ENCODE data around the gene COQ8A. TPM values are rescaled to one million over a fixed set of nuclear protein-coding genes. Genes with fewer than 3 reads are reported as not detected.

COQ8A gene
- total and polyA plus RNA-seq, 2 experiments from 2014 or later, result 25.2 to 37.4 TPM

DNA sequence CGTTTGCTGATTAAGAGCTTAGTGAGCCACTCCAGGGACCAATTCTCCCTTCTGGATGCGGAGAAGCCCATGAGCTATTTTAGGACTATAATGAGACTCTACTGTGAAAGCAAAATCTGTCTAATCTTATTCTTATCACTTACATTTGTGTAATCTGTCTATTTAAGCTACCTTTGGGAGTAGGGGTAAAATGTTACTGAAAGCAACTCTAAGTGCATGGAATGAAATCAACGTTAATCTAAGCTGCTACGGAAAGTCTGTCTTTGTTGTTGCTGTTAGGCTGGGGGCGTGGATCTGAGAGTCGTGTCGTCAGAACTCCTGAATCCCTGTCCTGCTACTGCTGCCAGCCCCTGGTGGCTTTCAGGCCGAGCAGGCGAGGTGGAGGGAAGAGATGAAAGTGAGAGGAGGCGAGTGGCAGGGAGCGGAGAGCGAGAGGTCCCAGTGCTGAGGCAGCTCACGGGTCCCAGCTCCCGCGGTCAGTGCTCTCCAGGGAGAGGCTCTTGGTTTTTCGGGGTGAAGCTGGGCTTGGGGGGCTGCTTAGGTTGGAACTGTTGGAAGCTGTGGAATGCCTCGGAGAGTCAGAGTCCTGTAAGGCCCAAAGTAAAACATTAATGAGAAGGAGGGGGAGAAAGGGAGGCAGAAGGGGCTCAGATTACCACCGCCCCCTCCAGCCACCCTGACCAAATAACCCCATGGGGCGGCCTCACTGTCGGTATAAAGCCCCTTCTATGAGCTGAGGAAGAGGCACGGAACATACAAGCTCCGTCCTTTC lies 53.9 kb downstream of the COQ8A start (continued):
- TF ChIP-seq, protein P1, sequence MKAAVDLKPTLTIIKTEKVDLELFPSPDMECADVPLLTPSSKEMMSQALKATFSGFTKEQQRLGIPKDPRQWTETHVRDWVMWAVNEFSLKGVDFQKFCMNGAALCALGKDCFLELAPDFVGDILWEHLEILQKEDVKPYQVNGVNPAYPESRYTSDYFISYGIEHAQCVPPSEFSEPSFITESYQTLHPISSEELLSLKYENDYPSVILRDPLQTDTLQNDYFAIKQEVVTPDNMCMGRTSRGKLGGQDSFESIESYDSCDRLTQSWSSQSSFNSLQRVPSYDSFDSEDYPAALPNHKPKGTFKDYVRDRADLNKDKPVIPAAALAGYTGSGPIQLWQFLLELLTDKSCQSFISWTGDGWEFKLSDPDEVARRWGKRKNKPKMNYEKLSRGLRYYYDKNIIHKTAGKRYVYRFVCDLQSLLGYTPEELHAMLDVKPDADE (IDR thresholded peaks at IDR 0.05), result no peak
- no peak for TF ChIP-seq ZNF114 (CRISPR knock-in tag; IDR thresholded peaks at IDR 0.05)

DNA sequence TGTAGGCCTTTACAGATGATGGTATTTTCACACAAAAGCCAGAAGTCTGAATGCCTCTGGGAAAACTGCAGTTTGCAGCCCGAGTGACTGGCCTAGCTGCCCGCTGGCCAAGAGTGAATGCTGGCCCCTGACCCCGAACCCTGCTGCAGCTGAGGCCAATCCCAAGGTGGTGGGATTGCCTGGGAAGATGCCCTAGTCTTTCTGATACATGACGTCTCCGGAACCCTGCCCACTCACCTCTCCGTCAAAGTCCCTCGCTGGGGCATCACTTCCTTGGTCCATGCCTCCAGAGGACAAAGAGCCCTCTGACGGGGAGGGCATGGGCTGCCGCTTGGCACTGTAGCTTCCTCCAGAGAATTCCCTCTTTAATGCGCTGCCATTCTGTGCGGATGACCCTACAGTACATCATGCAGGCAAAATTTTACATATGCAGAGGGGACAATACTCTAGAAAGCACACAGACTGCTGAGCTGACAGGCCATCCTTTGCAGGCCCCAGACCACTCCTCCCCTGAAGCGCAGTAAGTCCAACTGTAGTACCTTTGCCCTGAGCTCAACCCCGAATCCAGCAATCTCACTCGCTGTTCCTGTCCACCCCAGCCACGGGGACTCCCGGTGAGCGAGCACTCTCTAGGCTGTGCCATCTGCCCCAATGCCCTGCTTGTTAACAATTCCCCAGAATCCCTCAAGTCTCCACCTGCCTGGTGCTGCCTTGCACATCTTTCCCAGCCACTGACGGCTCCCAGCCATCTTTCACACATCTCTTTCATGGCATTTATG lies 54.7 kb downstream of the COQ8A start:
- Histone ChIP-seq H3K4me3 (no peak overlapping the region), H3K4me2 (0 out of 2 replicates have a peak overlapping the region, but pooled peaks have one; percentile 26), H3K79me2 (replicated peaks; ENCODE audit: insufficient read depth) (no peaks in the 10 kb centered on the region), H4K20me1 (replicated peaks; ENCODE audit: insufficient read depth) (no peaks in the 10 kb centered on the region), H3K9me2 (ENCODE audit: insufficient read depth) (no peaks in the 10 kb centered on the region), H2AFZ (no peak overlapping the region), H3K27me3 (ENCODE audit: insufficient read depth) (no peaks in the 10 kb centered on the region), H3F3A (replicated peaks; ENCODE audit: low read depth) (no peaks in the 10 kb centered on the region), H3K36me3 (ENCODE audit: insufficient read depth) (no peaks in the 10 kb centered on the region; the same call in 1 of the 2 replicates), H3K27ac (ENCODE audit: low read depth) (0 out of 2 replicates have a peak overlapping the region, but pooled peaks have one; percentile 41), H3K4me1 (ENCODE audit: insufficient read depth) (no peaks in the 10 kb centered on the region; the same call in 1 of the 2 replicates)
- Mint-ChIP-seq H3K9me3 (no peaks in the 10 kb centered on the region; the same call in 2 of the 3 replicates), H3K4me3 (no peak overlapping the region; the same call in 2 of the 3 replicates), H3K4me1 (peaks cover 38% of the 10 kb centered on the region), H3K36me3 (ENCODE audit: low read depth) (peaks cover 19% of the 10 kb centered on the region; the same call in 2 of the 3 replicates), H3K27ac (no peak overlapping the region; the same call in 1 of the 2 replicates), H3K27me3 (ENCODE audit: insufficient read depth, low read depth, poor library complexity) (peaks cover 6% of the 10 kb centered on the region)
- ATAC-seq, result peak; percentile 14
- DNase-seq (ENCODE audit: low spot score), result no peak
- TF ChIP-seq JUNB (IDR thresholded peaks at IDR 0.05; ENCODE audit: unreplicated experiment), result no peak
- no peak for TF ChIP-seq NANOG (IDR thresholded peaks at IDR 0.05; ENCODE audit: borderline replicate concordance)
- no peak for TF ChIP-seq EZH2phosphoT487 (IDR thresholded peaks at IDR 0.05; ENCODE audit: unreplicated experiment)
- no peak for TF ChIP-seq POLR2AphosphoS5 (IDR thresholded peaks at IDR 0.05; ENCODE audit: low read depth)
- TF ChIP-seq, protein P2, sequence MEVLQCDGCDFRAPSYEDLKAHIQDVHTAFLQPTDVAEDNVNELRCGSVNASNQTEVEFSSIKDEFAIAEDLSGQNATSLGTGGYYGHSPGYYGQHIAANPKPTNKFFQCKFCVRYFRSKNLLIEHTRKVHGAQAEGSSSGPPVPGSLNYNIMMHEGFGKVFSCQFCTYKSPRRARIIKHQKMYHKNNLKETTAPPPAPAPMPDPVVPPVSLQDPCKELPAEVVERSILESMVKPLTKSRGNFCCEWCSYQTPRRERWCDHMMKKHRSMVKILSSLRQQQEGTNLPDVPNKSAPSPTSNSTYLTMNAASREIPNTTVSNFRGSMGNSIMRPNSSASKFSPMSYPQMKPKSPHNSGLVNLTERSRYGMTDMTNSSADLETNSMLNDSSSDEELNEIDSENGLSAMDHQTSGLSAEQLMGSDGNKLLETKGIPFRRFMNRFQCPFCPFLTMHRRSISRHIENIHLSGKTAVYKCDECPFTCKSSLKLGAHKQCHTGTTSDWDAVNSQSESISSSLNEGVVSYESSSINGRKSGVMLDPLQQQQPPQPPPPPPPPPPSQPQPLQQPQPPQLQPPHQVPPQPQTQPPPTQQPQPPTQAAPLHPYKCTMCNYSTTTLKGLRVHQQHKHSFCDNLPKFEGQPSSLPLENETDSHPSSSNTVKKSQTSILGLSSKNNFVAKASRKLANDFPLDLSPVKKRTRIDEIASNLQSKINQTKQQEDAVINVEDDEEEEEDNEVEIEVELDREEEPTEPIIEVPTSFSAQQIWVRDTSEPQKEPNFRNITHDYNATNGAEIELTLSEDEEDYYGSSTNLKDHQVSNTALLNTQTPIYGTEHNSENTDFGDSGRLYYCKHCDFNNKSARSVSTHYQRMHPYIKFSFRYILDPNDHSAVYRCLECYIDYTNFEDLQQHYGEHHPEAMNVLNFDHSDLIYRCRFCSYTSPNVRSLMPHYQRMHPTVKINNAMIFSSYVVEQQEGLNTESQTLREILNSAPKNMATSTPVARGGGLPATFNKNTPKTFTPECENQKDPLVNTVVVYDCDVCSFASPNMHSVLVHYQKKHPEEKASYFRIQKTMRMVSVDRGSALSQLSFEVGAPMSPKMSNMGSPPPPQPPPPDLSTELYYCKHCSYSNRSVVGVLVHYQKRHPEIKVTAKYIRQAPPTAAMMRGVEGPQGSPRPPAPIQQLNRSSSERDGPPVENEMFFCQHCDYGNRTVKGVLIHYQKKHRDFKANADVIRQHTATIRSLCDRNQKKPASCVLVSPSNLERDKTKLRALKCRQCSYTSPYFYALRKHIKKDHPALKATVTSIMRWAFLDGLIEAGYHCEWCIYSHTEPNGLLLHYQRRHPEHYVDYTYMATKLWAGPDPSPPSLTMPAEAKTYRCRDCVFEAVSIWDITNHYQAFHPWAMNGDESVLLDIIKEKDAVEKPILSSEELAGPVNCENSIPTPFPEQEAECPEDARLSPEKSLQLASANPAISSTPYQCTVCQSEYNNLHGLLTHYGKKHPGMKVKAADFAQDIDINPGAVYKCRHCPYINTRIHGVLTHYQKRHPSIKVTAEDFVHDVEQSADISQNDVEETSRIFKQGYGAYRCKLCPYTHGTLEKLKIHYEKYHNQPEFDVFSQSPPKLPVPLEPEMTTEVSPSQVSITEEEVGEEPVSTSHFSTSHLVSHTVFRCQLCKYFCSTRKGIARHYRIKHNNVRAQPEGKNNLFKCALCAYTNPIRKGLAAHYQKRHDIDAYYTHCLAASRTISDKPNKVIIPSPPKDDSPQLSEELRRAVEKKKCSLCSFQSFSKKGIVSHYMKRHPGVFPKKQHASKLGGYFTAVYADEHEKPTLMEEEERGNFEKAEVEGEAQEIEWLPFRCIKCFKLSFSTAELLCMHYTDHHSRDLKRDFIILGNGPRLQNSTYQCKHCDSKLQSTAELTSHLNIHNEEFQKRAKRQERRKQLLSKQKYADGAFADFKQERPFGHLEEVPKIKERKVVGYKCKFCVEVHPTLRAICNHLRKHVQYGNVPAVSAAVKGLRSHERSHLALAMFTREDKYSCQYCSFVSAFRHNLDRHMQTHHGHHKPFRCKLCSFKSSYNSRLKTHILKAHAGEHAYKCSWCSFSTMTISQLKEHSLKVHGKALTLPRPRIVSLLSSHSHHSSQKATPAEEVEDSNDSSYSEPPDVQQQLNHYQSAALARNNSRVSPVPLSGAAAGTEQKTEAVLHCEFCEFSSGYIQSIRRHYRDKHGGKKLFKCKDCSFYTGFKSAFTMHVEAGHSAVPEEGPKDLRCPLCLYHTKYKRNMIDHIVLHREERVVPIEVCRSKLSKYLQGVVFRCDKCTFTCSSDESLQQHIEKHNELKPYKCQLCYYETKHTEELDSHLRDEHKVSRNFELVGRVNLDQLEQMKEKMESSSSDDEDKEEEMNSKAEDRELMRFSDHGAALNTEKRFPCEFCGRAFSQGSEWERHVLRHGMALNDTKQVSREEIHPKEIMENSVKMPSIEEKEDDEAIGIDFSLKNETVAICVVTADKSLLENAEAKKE (CRISPR knock-in tag; IDR thresholded peaks at IDR 0.05), result no peak
- TF ChIP-seq EZH2 (IDR thresholded peaks at IDR 0.05; ENCODE audit: low read depth, unreplicated experiment), result no peak
- no peak for TF ChIP-seq ZNF114 (CRISPR knock-in tag; IDR thresholded peaks at IDR 0.05)
- TF ChIP-seq CREB1 (CRISPR knock-in tag; IDR thresholded peaks at IDR 0.05; ENCODE audit: low read depth), result no peak
- no peak for TF ChIP-seq STAT1 (IDR thresholded peaks at IDR 0.05; ENCODE audit: unreplicated experiment)
- TF ChIP-seq, protein P3, sequence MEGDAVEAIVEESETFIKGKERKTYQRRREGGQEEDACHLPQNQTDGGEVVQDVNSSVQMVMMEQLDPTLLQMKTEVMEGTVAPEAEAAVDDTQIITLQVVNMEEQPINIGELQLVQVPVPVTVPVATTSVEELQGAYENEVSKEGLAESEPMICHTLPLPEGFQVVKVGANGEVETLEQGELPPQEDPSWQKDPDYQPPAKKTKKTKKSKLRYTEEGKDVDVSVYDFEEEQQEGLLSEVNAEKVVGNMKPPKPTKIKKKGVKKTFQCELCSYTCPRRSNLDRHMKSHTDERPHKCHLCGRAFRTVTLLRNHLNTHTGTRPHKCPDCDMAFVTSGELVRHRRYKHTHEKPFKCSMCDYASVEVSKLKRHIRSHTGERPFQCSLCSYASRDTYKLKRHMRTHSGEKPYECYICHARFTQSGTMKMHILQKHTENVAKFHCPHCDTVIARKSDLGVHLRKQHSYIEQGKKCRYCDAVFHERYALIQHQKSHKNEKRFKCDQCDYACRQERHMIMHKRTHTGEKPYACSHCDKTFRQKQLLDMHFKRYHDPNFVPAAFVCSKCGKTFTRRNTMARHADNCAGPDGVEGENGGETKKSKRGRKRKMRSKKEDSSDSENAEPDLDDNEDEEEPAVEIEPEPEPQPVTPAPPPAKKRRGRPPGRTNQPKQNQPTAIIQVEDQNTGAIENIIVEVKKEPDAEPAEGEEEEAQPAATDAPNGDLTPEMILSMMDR (conservative IDR thresholded peaks at IDR 0.05; ENCODE audit: low read depth in 2 of 2), result no peak
- TF ChIP-seq, protein P1 (IDR thresholded peaks at IDR 0.05), result no peak
- TF ChIP-seq ZNF331 (CRISPR knock-in tag; IDR thresholded peaks at IDR 0.05; ENCODE audit: low read depth), result no peak
